Left hindlimb (tissue), 1 donor: ENCODE data around the gene MYL12A.
"Not testable (repeated sequence)": the region's sequence is repeated elsewhere in the genome, so short reads cannot be mapped to it uniquely, and the experiment has no call there.

Source experiments
- DNase-seq: peaks from one replicate; pipeline ENCODE4 v3.0.0-alpha.2; 2018

The MYL12A gene

DNA sequence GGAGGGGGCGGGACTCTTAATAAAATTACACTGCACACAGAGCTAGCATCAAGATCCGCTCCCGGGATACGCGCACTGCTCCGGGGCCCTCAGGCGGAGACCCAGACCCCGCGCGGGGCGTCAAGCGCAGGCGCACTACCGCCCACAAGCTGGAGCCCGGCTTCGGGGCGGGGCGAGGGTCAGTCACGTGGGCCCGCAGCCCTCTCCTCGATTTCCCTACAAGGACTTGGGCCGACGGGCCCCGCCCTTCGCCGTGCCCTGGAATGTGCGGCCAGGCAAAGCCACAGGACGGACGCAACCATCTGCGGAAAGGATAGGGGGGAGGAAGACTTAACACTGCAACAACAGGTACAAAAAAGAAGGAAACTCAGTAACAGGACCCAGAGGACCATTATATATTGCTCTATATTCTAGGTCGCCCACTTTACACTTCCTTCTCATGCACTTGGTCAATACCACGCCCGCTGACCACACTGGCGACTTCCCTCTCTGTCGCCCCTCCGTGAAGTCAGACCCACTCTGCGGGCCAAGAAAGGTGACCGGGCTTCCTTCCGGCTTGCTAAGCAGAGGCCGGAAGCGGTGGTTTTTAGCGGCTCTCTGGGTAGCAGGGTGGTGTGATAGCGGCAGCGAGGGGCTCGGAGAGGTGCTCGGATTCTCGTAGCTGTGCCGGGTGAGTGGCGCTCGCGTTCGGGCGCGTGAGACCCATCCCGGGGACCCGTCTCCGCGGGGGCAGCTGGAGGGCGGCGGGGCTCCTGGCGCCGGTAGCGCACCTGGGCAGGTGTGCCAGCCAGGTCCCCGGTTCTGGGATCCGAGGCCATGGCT is at the start of gene MYL12A:
TSS of gene MYL12A (plus strand) at position 562 of the 822 bp plus-strand sequence. CDS start 5,447 bp downstream, outside the sequence.
- peak; percentile 98 for DNase-seq

- not testable (repeated sequence) for DNase-seq
Observed at GRCh38 chr18:3198260-3198860, 49.2 kb upstream of the MYL12A start.

- no peak for DNase-seq
Observed at GRCh38 chr18:3199942-3200645, 47.5 kb upstream of the MYL12A start.

DNA sequence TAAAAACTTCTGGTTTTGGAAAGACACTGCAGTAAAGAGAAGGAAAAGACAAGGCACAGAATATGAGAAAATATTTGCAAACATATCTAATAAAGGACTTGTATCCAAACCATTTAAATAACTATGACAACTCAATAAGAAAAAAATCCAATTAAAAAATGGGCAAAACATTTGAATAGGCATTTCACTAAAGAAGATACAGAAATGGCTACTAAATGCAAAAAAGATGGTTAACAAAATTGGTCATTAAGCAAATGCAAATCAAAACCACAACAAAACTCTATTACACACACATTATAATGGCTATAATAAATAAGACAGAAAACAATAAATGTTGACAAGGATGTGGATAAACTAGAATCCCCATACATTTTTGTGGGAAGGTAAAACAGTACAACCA is 42.4 kb upstream of the MYL12A start:
- no peak for DNase-seq

DNA sequence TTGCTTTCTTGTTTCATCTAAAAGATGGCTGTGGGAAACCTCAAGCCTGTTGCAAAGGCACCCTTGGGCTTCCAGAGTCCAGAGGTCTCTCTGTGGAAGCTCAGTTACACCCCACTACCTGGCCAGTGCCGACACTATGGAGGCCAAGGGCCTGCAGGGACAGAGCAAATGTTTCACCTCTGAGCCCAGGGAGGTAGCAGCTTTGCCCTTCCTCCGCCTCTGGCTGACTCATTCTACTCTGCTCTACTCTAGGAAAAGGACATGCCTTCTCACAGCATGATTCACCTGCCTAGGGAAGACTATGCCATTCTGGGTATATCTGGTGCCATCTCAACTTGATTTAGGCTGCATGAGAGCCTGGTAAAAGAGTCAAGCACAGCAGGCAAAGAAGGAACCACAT is 40.0 kb upstream of the MYL12A start:
- DNase-seq = no peak

- no peak for DNase-seq
Observed at GRCh38 chr18:3209859-3210569, 37.6 kb upstream of the MYL12A start.

DNA sequence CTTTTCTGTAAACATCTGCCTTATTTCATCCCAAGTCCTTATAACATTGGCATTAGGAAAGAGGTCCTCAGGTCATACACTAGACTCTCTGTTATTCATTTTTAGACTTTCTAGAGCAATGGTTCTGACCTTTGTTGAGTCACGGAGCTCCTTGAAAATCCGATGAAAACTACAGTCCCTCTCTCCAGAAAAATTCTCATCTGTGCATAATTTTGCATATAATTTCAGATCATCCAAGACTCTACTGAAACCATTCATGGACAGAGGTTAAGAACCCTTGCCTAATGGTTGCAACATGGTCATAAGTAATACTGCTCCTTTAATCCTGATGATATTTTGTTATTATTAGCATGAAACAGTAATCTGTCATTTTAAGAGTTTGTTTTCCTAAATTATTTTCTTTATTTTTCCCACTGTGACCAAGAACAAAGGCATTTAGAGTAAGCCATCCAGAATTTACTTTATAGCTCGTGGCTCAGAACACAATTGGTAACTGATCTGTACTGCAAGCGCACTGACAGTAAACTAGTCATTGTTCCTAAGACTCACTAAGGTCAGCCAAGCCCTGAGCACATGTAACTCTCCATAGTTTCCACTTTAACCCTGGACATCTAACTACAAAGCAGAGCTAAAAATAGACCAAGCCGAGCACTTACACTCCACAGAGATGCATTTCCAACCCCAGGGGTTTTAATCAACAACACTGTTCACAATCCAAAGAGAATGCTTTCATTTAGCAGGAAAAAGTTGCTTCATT is 36.2 kb upstream of the MYL12A start:
- DNase-seq = no peak

GRCh38 chr18:3212657-3213056 is 34.9 kb upstream of the MYL12A start:
- DNase-seq = no peak

DNA sequence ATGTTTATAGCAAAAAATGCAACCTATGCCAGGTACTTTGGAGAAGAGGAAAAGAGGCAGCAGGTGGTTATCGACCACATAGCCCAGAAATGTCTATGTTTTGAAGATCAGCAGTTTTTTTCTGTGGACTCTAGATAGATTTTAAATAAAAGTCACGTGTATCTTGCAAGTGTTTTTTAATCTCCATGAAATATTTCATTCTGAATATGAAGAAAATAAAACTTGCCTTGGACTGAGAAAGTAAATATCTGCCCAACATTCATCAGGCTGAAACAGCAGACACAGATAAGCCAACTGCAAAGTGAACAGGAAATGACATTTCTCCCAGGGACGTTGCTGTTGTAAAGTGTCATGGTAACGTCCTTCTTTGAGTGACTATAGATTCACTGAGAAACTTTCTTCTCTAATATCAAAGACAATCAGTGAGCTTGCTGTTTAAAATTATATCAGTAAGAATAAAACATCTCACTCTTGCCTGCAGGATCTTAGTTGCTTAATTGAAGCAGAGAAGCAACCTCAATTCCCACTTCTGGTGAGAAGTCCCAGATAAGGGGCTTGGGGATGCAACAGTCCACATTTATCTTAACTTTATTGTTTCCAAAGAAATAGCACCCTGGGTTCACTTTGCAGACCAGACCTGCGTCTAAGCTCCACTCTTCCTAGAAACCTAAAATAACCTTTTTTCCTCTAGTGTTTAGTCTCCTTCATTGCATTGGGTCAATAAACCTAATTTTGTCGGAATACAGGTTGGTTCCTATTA is 34.1 kb upstream of the MYL12A start:
- no peak for DNase-seq

DNA sequence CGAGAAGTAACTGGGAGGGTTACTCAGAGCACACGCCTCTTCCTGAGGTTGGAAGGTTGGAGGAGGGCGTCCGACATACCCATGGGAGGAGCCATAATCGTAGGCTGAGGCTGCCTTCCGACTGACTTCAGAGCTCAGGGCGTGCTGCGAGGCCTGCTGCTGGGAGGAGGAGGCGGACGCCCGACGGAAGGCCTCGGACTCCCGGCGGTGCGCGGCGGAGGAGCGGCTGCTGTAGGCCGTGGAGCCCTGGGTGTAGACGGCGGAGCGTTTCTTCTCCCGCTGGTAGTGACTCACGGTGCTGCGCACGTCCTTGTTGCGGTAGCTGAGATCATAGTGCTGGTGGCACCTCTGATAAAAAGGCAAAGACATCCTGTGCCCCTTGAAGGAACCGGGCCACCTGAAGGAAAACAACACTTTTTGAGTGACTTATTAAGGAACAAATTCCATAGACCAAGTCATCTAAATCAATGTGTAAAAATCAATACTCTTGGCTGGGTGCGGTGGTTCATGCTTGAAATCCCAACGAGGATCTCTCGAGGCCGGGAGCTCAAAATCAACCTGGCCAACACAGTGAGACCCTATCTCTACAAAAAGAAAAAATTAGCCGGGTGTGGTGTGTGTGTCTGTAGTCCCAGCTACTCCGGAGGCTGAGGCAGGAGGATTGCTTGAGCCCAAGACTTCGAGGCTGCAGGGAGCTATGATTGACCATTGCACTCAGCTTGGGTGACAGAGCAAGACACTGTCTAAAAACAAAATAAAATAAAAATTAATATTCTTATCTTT is 32.6 kb upstream of the MYL12A start:
- no peak for DNase-seq

- DNase-seq = no peak
Observed at GRCh38 chr18:3216987-3217386, 30.6 kb upstream of the MYL12A start.

- no peak for DNase-seq
Observed at GRCh38 chr18:3217948-3218647, 29.5 kb upstream of the MYL12A start.

DNA sequence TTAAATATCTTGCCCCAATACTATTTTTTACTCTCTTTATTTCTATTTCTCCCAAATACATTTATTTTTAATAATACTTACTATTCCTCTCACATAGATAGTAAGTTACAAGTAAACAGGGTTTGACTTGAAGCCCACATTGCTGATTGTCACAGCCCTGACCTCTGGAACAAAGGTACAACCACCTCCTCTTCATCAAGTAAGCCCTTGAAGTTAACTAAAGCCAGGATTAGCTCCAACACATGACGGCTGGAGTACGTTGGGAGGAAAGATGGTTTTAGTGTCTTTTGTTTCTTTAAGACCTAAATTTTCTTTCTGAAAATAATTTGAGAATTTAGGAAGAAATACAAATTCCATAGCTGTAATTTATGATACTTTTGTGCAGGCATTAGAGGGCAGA is 28.8 kb upstream of the MYL12A start:
- no peak for DNase-seq

GRCh38 chr18:3219241-3219630 is 28.4 kb upstream of the MYL12A start:
- DNase-seq = no peak

DNA sequence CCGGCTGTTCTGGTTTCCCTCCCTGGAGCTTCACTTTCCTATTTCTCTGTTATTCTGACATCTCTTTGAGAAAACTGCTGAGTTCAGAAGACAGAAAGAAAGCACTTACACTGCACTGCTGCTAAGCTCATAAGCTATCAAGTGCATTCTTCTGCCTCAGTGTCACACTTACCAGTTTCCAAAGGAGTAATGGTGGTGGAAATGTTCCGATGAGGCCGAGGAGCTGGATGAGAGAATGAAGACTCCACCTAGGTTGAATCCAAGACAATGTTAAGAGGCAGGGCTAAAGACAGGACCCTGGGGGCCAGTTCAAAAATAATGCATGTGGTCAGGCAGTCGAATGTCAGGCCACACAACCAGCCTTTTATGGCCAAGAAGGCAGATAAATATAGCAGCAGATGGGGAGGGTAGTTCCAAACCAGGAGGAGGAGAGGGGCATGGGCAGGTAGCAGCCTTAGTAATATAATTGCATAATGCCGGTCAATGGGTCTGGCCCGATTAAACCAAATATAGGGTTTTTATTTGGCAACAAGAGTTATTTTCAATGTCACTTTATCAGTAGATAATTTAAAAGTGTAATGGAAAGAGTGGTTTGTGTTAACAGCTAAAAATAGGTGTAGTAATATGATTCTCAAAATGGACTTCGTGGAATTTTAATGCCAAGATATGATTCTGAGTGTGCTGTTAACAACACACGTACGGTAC is 27.8 kb upstream of the MYL12A start, which contains the start of gene MYOM1:
TSS of gene MYOM1 (minus strand) at position 338 of the 705 bp plus-strand sequence. CDS start 4,745 bp downstream, outside the sequence.
- no peak for DNase-seq

- not testable (repeated sequence) for DNase-seq
Observed at GRCh38 chr18:3220868-3221267, 26.7 kb upstream of the MYL12A start.

- no peak for DNase-seq
Observed at GRCh38 chr18:3221496-3221895, 26.1 kb upstream of the MYL12A start.

DNA sequence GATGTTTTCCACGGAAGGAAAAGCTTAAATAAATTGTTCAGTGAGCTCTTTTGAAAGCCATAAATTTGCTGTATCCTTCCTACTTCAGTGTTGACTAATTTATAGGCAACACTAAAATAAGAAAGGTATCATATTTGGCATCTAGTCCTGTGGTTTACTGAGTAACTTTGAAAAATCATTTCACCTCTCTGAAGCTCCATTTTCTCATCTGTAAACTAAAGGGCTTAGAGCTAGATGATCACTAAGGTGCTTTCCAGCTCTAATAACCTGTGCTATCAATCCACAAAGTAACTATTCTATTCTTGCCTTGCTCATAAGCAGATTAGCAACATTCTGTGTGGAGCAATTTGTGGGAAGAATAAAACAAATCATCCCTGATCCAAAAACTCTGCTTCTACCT is 24.2 kb upstream of the MYL12A start:
- no peak for DNase-seq

GRCh38 chr18:3224223-3224622 is 23.4 kb upstream of the MYL12A start:
- no peak for DNase-seq
